HG02759 (cell line): Measurements from ENCODE around the gene IP6K1.
"Not testable (repeated sequence)": the region's sequence is repeated elsewhere in the genome, so short reads cannot be mapped to it uniquely, and the experiment has no call there.

Experiments used
- ATAC-seq: cut with Tn5 transposase; IDR thresholded peaks from one replicate; pipeline ENCODE4 v1.9.1; 2021; ENCODE audit warnings: mild to moderate bottlenecking, moderate library complexity; ENCODE audit not compliant: unreplicated experiment

Gene IP6K1

GRCh38 chr3:49694409-49695070 is 91.8 kb downstream of the IP6K1 start:
- ATAC-seq, result not testable (repeated sequence)

GRCh38 chr3:49691481-49691880 is 94.9 kb downstream of the IP6K1 start:
- not testable (repeated sequence) for ATAC-seq

GRCh38 chr3:49690856-49691255 is 95.5 kb downstream of the IP6K1 start:
- not testable (repeated sequence) for ATAC-seq

GRCh38 chr3:49689908-49690624 is 96.3 kb downstream of the IP6K1 start:
- not testable (repeated sequence) for ATAC-seq

GRCh38 chr3:49689046-49689907 is 97.1 kb downstream of the IP6K1 start, which contains the start of the genes MST1 and RNF123:
MST1 (minus strand) TSS chr3:49689474; CDS start chr3:49688691, 783 bp downstream.
RNF123 (plus strand) TSS chr3:49689557; CDS start chr3:49691166, 1,609 bp downstream.
- peak; percentile 70 for ATAC-seq

GRCh38 chr3:49688338-49689045 is 97.8 kb downstream of the IP6K1 start:
- not testable (repeated sequence) for ATAC-seq

- not testable (repeated sequence) for ATAC-seq
Measured at GRCh38 chr3:49687424-49687795, 98.9 kb downstream of the IP6K1 start.

GRCh38 chr3:49686769-49687423 is 99.4 kb downstream of the IP6K1 start:
- not testable (repeated sequence) for ATAC-seq

- not testable (repeated sequence) for ATAC-seq
Measured at GRCh38 chr3:49686346-49686745, 100.0 kb downstream of the IP6K1 start.

GRCh38 chr3:49685846-49686245 is 100.5 kb downstream of the IP6K1 start:
- not testable (repeated sequence) for ATAC-seq

GRCh38 chr3:49685103-49685502 is 101.2 kb downstream of the IP6K1 start:
- not testable (repeated sequence) for ATAC-seq

GRCh38 chr3:49684453-49684852 is 101.9 kb downstream of the IP6K1 start:
- ATAC-seq, result not testable (repeated sequence)

- no peak for ATAC-seq
Measured at GRCh38 chr3:49683162-49683561, 103.2 kb downstream of the IP6K1 start.

- ATAC-seq, result no peak
Measured at GRCh38 chr3:49681543-49681942, 104.8 kb downstream of the IP6K1 start.

GRCh38 chr3:49681232-49681522 is 105.2 kb downstream of the IP6K1 start:
- ATAC-seq, result no peak

GRCh38 chr3:49680493-49681231 is 105.7 kb downstream of the IP6K1 start:
- ATAC-seq, result no peak

GRCh38 chr3:49675912-49676311 is 110.4 kb downstream of the IP6K1 start:
- ATAC-seq, result no peak

- peak; percentile 32 for ATAC-seq
Measured at GRCh38 chr3:49674497-49674983, 111.8 kb downstream of the IP6K1 start.
